ENCODE results near the gene ANXA10. TPM values are rescaled to one million over a fixed set of nuclear protein-coding genes. Genes with fewer than 3 reads are reported as not detected.

ANXA10 gene
- total RNA-seq, 2 experiments from 2014 or later, result not detected

- BruUV-seq (replicated peaks), result no TSS peak
- ChIA-PET POLR2A (interaction anchor here (0.6 kb wide), 1 partner anchor 1853 kb away, joined by 3 read pairs; no protein-coding TSS in a partner anchor), CTCF (ENCODE audit: unreplicated experiment) (no interaction called here)
- H3K4me3 ChIP-seq (ENCODE audit: low read depth, low read length, poor library complexity, severe bottlenecking), result no peak overlapping the region
- H3K27ac ChIP-seq (ENCODE audit: low read depth, low read length, poor library complexity, severe bottlenecking), result no peak overlapping the region
- intact Hi-C loops (cut with micrococcal nuclease; ENCODE audit: unreplicated experiment), result no loop called here
- no peak overlapping the region for H3K4me2 ChIP-seq (ENCODE audit: low read length)
- no peaks in the 10 kb centered on the region for H4K20me1 ChIP-seq (ENCODE audit: insufficient read depth, low read length)
- no peak overlapping the region for H2AFZ ChIP-seq (ENCODE audit: low read length)
- no peak for TF ChIP-seq EZH2phosphoT487 (IDR thresholded peaks at IDR 0.05; ENCODE audit: borderline replicate concordance, low read depth, low read length)
- no peak for TF ChIP-seq CTCF (conservative IDR thresholded peaks at IDR 0.05; ENCODE audit: low read length)
- H3K79me2 ChIP-seq (ENCODE audit: insufficient read depth, low read depth, low read length), result no peaks in the 10 kb centered on the region
- no peaks in the 10 kb centered on the region for H3K4me1 ChIP-seq (ENCODE audit: insufficient read depth, low read length, poor library complexity, severe bottlenecking)
- no peaks in the 10 kb centered on the region for H3K36me3 ChIP-seq (ENCODE audit: insufficient read depth, low read length)
- DNase-seq (ENCODE audit: low spot score), result no peak
- H3K9me2 ChIP-seq (ENCODE audit: insufficient read depth, low read length), result no peaks in the 10 kb centered on the region
- H3K9me3 ChIP-seq (ENCODE audit: low read length), result no peaks in the 10 kb centered on the region
These were observed 51.3 kb downstream of the ANXA10 start for GRCh38 chr4:168143601-168144000.

GRCh38 chr4:168150420-168151050, 58.2 kb downstream of the ANXA10 start:
- H3K4me3 ChIP-seq (ENCODE audit: low read depth, low read length, poor library complexity, severe bottlenecking), result no peak overlapping the region
- H3K27ac ChIP-seq (ENCODE audit: low read depth, low read length, poor library complexity, severe bottlenecking), result no peak overlapping the region
- intact Hi-C loops (cut with micrococcal nuclease; ENCODE audit: unreplicated experiment), result loop anchor here (5.0 kb wide), 1 partner anchor 1128 kb away; no protein-coding TSS in a partner anchor
- TF ChIP-seq CTCF (conservative IDR thresholded peaks at IDR 0.05; ENCODE audit: low read length) (no peak), EZH2phosphoT487 (IDR thresholded peaks at IDR 0.05; ENCODE audit: borderline replicate concordance, low read depth, low read length) (no peak)
- DNase-seq (ENCODE audit: low spot score), result no peak
- H3K79me2 ChIP-seq (ENCODE audit: insufficient read depth, low read depth, low read length), result no peaks in the 10 kb centered on the region
- no peaks in the 10 kb centered on the region for H3K36me3 ChIP-seq (ENCODE audit: insufficient read depth, low read length)
- no peaks in the 10 kb centered on the region for H4K20me1 ChIP-seq (ENCODE audit: insufficient read depth, low read length)
- ChIA-PET CTCF (ENCODE audit: unreplicated experiment) (no interaction called here), POLR2A (interaction anchor here (0.7 kb wide), 1 partner anchor 1947 kb away, joined by 4 read pairs; no protein-coding TSS in a partner anchor)
- no peak overlapping the region for H3K4me2 ChIP-seq (ENCODE audit: low read length)
- no peaks in the 10 kb centered on the region for H3K4me1 ChIP-seq (ENCODE audit: insufficient read depth, low read length, poor library complexity, severe bottlenecking)
- no peaks in the 10 kb centered on the region for H3K9me2 ChIP-seq (ENCODE audit: insufficient read depth, low read length)
- H2AFZ ChIP-seq (ENCODE audit: low read length), result no peak overlapping the region
- no peaks in the 10 kb centered on the region for H3K9me3 ChIP-seq (ENCODE audit: low read length)
- no TSS peak for BruUV-seq (replicated peaks)

- no peaks in the 10 kb centered on the region for H3K9me2 ChIP-seq (ENCODE audit: insufficient read depth, low read length)
- POLR2A ChIA-PET, result interaction anchor here (0.7 kb wide), 1 partner anchor 1948 kb away, joined by 4 read pairs; no protein-coding TSS in a partner anchor
- intact Hi-C loops (cut with micrococcal nuclease; ENCODE audit: unreplicated experiment), result loop anchor here (5.0 kb wide), 1 partner anchor 1129 kb away; no protein-coding TSS in a partner anchor
- H3K36me3 ChIP-seq (ENCODE audit: insufficient read depth, low read length), result no peaks in the 10 kb centered on the region
- H3K4me2 ChIP-seq (ENCODE audit: low read length), result no peak overlapping the region
- no peak overlapping the region for H2AFZ ChIP-seq (ENCODE audit: low read length)
- CTCF ChIA-PET (ENCODE audit: unreplicated experiment), result no interaction called here
- no peak for TF ChIP-seq CTCF (conservative IDR thresholded peaks at IDR 0.05; ENCODE audit: low read length)
- TF ChIP-seq EZH2phosphoT487 (IDR thresholded peaks at IDR 0.05; ENCODE audit: borderline replicate concordance, low read depth, low read length), result no peak
- H3K4me3 ChIP-seq (ENCODE audit: low read depth, low read length, poor library complexity, severe bottlenecking), result no peak overlapping the region
- no peaks in the 10 kb centered on the region for H3K4me1 ChIP-seq (ENCODE audit: insufficient read depth, low read length, poor library complexity, severe bottlenecking)
- no TSS peak for BruUV-seq (replicated peaks)
- no peaks in the 10 kb centered on the region for H3K9me3 ChIP-seq (ENCODE audit: low read length)
- H4K20me1 ChIP-seq (ENCODE audit: insufficient read depth, low read length), result no peaks in the 10 kb centered on the region
- H3K79me2 ChIP-seq (ENCODE audit: insufficient read depth, low read depth, low read length), result no peaks in the 10 kb centered on the region
- no peak overlapping the region for H3K27ac ChIP-seq (ENCODE audit: low read depth, low read length, poor library complexity, severe bottlenecking)
- no peak for DNase-seq (ENCODE audit: low spot score)
These were observed 59.0 kb downstream of the ANXA10 start for GRCh38 chr4:168151327-168151726.

Data from OCI-LY7 (cell line).